Ascending aorta (tissue), 2 donors: ENCODE data around the gene FSCN2. TPM values are rescaled to one million over a fixed set of nuclear protein-coding genes. Genes with fewer than 3 reads are reported as not detected.

ENCODE experiments used
- DNase-seq, 2 donors: peaks; one replicate each; pipeline ENCODE4 v3.0.0-alpha.2; 2019; ENCODE audit warnings: low spot score in 2 of 2
- H3K27ac ChIP-seq, 2 donors: fragments of 200-600 bp; sonication (generic); one replicate each; pipeline ENCODE4 v1.5.1; 2016 to 2017; ENCODE audit warnings: mild to moderate bottlenecking in 1 of 2
- H3K27me3 ChIP-seq: fragments of 200-600 bp; sonication (generic); one replicate; pipeline ENCODE4 v1.5.1; 2017
- H3K36me3 ChIP-seq, 2 donors: fragments of 200-600 bp; sonication (generic); one replicate each; pipeline ENCODE4 v1.5.1; 2016
- H3K4me1 ChIP-seq, 2 donors: fragments of 200-600 bp; sonication (generic); one replicate each; pipeline ENCODE4 v1.5.1; 2016 to 2017; ENCODE audit warnings: mild to moderate bottlenecking in 1 of 2
- H3K4me3 ChIP-seq, 2 donors: fragments of 200-600 bp; sonication (generic); one replicate each; pipeline ENCODE4 v1.5.1; 2016 to 2017; ENCODE audit warnings: mild to moderate bottlenecking in 1 of 2
- H3K9me3 ChIP-seq, 2 donors: fragments of 200-600 bp; sonication (generic); one replicate each; pipeline ENCODE4 v1.5.1; 2016
- intact Hi-C: fragments of 100-400 bp; cut with DNase I; formaldehyde crosslinking; loops from one replicate; pipeline ENCODE4 v1.15.1; 2023
- total RNA-seq: library from RNA; depleted of rRNA; stranded (reverse); fragments of >200 nt; gene quantifications from one replicate; pipeline ENCODE4 v1.1.0, GENCODE V29; 2016
- TF ChIP-seq, protein P1 (sequence below), 3 experiments: fragments of 200-600 bp in 2 of 3; fragments of 450-650 bp in 1 of 3; sonication (generic) in 2 of 3; IDR thresholded peaks; one replicate each; pipeline ENCODE4 v1.5.1; 2016 to 2019; ENCODE audit warnings: antibody characterized with exemption in 3 of 3, mild to moderate bottlenecking in 1 of 3, moderate library complexity in 1 of 3

Gene FSCN2
- total RNA-seq, 1 donor from 2014 or later: not detected

DNA sequence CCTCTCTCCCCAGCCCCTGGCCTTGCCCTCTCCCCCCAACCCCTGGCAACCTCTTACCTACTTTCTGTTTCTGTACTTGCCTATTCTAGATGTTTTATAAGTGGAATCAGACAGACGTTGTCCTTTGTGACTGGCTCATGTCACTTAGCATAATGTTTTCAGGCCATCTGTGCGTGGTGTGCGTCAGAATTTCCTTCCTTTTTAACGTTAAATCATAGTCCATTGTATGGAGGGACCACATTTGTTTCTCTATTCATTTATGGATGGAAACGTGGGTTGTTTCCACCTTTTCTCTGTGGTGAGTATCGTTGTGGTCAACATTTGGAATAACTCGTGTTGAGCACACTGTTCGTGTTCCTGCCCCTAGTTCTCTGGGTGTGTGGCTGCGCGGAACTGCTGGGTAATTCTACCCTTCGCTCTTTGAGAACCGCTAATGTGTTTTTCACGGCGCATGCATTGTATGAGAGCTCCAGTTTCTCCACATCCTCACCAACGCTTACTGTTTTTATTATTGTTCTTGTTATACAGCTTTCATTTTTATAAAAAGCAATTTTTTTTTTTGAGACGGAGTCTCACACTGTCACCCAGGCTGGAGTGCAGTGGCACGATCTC is 41.9 kb upstream of the FSCN2 start:
- no peak overlapping the region for H3K4me3 ChIP-seq
- intact Hi-C loops: no loop called here
- H3K9me3 ChIP-seq: no peaks in the 10 kb centered on the region
- H3K4me1 ChIP-seq: peaks cover 8 to 22% of the 10 kb centered on the region in 2 donors
- no peak for DNase-seq
- no peaks in the 10 kb centered on the region for H3K36me3 ChIP-seq
- H3K27ac ChIP-seq: no peak overlapping the region
- H3K27me3 ChIP-seq: no peaks in the 10 kb centered on the region
- TF ChIP-seq, protein P1, sequence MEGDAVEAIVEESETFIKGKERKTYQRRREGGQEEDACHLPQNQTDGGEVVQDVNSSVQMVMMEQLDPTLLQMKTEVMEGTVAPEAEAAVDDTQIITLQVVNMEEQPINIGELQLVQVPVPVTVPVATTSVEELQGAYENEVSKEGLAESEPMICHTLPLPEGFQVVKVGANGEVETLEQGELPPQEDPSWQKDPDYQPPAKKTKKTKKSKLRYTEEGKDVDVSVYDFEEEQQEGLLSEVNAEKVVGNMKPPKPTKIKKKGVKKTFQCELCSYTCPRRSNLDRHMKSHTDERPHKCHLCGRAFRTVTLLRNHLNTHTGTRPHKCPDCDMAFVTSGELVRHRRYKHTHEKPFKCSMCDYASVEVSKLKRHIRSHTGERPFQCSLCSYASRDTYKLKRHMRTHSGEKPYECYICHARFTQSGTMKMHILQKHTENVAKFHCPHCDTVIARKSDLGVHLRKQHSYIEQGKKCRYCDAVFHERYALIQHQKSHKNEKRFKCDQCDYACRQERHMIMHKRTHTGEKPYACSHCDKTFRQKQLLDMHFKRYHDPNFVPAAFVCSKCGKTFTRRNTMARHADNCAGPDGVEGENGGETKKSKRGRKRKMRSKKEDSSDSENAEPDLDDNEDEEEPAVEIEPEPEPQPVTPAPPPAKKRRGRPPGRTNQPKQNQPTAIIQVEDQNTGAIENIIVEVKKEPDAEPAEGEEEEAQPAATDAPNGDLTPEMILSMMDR (IDR thresholded peaks at IDR 0.05): no peak

DNA sequence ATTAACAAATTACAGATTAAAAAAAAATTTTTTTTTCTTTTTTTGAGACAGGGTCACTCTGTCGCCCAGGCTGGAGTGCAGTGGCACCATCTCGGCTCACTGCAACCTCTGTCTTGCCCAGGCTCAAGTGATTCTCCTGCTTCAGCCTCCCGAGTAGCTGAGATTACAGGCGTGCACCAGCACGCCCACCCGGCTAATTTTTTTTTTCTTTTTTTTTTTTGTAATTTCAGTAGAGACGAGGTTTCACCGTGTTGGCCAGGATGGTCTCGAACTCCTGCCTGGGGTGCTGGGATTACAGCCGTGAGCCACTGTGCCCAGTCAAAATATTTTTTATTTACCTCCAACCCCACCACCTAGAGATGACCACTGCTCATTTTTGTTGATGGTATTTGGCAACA is 41.1 kb upstream of the FSCN2 start:
- no peak overlapping the region for H3K27ac ChIP-seq
- intact Hi-C loops: no loop called here
- H3K9me3 ChIP-seq: no peaks in the 10 kb centered on the region
- no peaks in the 10 kb centered on the region for H3K36me3 ChIP-seq
- TF ChIP-seq, protein P1 (IDR thresholded peaks at IDR 0.05): no peak
- peak overlapping the region; percentile 56 to 81 for H3K4me3 ChIP-seq
- no peaks in the 10 kb centered on the region for H3K27me3 ChIP-seq
- DNase-seq: no peak
- H3K4me1 ChIP-seq: peaks cover 8 to 17% of the 10 kb centered on the region in 2 donors

DNA sequence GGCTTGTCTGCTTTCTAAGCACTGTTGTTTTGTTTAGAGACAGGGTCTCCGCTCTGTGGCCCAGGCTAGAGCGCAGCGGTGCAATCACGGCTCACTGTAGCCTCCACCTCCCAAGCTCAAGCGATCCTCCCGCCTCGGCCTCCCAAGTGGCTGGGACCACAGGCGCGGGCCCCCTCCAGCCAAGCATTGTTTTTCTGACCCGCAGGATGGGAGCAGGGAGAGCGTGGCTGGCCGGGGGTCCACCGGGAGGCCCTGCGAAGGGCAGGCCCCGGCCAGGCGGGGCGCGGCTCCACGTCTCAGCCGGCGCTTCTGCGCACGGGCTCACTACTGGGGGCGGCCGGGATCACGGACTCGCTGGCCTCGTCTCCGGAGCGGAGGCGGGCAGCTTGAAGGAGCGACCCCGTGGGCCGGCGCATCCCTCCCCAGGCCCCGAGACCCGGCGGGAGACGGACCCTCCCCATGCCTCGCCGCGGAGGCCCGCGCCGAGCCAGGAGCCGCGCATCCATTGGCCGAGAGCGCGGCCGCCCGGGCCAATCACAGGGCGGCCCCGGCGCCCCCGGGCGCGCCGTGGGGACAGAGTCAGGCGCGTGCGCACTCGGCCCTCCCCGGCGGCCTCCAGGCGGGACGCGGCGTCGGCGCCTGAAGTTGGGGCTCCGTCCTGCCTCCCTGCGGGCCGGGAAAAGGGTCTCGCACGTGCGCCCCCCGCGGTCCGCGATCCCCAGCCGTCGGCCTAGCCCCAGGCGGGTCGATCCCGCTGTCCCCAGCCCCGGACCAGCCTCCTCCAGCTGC is 40.5 kb upstream of the FSCN2 start:
- Histone ChIP-seq H3K27me3 (no peaks in the 10 kb centered on the region), H3K27ac (peak overlapping the region; percentile 1 to 60), H3K4me3 (peak overlapping the region; percentile 56 to 81), H3K9me3 (no peaks in the 10 kb centered on the region), H3K4me1 (peaks cover 8 to 17% of the 10 kb centered on the region in 2 donors), H3K36me3 (no peaks in the 10 kb centered on the region)
- intact Hi-C loops: no loop called here
- TF ChIP-seq, protein P1 (IDR thresholded peaks at IDR 0.05): no peak
- peak in 1 of 2 donors; percentile 84 for DNase-seq

DNA sequence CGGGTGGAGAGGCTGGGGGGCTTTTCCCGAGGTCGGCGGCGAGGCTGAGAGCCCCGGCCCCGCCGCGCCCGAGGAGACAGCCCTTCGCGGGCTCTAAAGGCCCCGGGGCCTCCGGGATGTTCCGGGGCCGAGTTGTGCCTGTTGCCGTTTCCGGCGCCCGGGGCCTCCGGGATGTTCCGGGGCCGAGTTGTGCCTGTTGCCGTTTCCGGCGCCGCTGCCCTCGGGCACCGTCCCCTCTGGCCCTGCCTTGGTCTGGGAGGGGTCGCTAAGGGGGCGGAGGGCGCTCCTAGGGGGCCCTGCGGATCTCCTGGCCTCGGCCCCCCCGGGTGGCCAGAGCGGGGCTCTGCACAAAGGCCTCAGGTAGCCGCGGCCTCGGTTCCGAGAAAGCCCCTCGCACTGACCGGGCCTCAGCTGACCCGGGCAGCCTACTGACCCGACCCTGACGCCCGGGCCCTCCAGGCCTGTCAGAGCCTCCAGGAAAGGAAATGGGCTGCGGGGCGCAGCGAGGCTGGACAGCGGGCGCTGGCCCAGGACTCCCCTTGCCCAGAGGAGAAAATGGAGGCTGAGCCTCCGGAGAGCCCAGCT is 39.8 kb upstream of the FSCN2 start:
- Histone ChIP-seq H3K9me3 (no peaks in the 10 kb centered on the region), H3K4me1 (peaks cover 8 to 17% of the 10 kb centered on the region in 2 donors), H3K27me3 (no peaks in the 10 kb centered on the region), H3K36me3 (no peaks in the 10 kb centered on the region), H3K27ac (peak overlapping the region; percentile 1 to 60), H3K4me3 (peak overlapping the region; percentile 56 to 81)
- no peak for DNase-seq
- TF ChIP-seq, protein P1 (IDR thresholded peaks at IDR 0.05): no peak
- intact Hi-C loops: no loop called here

DNA sequence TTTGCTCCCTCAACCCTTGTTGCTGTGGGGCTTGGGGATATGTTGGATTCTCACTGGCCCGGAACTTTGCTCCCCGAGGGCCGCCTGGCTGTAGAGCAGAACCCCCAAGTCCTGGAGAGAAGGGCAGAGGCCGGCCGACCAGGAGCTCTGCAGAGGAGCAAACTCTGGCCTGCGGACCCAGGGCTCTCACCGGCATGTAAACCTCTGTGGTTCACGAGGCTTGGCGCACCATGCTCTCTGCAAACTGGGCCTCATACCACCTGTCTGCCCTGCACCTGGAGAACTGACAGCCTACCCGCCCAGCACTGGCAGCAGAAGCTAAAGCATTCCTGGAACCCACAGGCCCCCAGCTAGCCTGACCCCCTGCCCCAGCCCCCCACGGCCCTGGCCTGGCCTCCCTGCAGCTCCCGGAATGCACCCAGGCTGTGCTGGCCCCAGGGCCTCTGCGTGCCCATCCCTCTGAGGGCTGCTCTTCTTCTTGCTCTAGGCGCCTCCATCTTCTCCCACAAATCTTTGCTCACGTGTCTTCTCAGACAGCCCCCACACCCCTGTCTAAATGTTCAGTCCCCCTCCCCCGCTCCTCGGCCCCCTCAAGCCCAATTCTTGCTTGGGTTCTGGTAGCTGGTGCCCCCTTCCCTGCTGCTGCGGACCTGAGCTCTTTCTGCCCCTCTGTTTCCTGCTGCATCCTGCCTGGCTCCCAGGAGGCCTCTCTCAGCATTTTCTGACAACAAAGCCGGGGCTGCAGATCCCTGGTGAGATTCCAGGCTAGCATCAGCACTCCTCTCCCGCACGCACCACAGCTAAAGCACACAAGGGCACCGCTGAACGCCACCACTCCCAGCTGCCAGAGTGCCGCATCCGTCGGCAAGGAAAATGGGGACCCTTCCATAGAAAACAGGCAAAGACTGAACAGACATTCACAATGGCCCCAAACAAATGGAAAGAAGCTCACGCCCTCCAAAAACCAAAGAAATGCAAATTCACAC is 38.9 kb upstream of the FSCN2 start:
- H3K9me3 ChIP-seq: no peaks in the 10 kb centered on the region
- no peak overlapping the region for H3K4me3 ChIP-seq
- TF ChIP-seq, protein P1 (IDR thresholded peaks at IDR 0.05): no peak
- H3K36me3 ChIP-seq: no peaks in the 10 kb centered on the region
- DNase-seq: no peak
- H3K4me1 ChIP-seq: peaks cover 6 to 9% of the 10 kb centered on the region in 2 donors
- no peaks in the 10 kb centered on the region for H3K27me3 ChIP-seq
- no peak overlapping the region for H3K27ac ChIP-seq
- intact Hi-C loops: no loop called here
